HepG2 (cell line): ENCODE measurements around the gene CYP2A6. TPM values are rescaled to one million over a fixed set of nuclear protein-coding genes. Genes with fewer than 3 reads are reported as not detected.

Experiments used
- CCDC6 ChIP-seq: sonication (generic); formaldehyde crosslinking; IDR thresholded peaks from 2 replicates; pipeline ENCODE4 v1.8.1; 2022; ENCODE audit warnings: mild to moderate bottlenecking, missing genetic modification reagents, moderate library complexity
- EEA1 ChIP-seq: sonication (generic); formaldehyde crosslinking; IDR thresholded peaks from 2 replicates; pipeline ENCODE4 v1.5.1; 2020; ENCODE audit warnings: mild to moderate bottlenecking, missing genetic modification reagents, borderline replicate concordance
- HNRNPK ChIP-seq: fragments of 200-400 bp; formaldehyde crosslinking; IDR thresholded peaks from 2 replicates; pipeline ENCODE4 v1.6.1; 2018; ENCODE audit warnings: low read length, low read depth, moderate library complexity, mild to moderate bottlenecking; ENCODE audit not compliant: poor library complexity, severe bottlenecking
- HOXD1 ChIP-seq: sonication (generic); formaldehyde crosslinking; IDR thresholded peaks from 2 replicates; pipeline ENCODE4 v1.5.0; 2020; ENCODE audit warnings: missing genetic modification reagents
- REST ChIP-seq, 2 experiments: IDR thresholded peaks; 2 replicates each; pipeline ENCODE4 v1.6.1; 2011 to 2012; ENCODE audit warnings: low read length in 2 of 2, borderline replicate concordance in 1 of 2, low read depth in 1 of 2, mild to moderate bottlenecking in 1 of 2, moderate library complexity in 1 of 2
- SPEN ChIP-seq: sonication (generic); formaldehyde crosslinking; IDR thresholded peaks from 2 replicates; pipeline ENCODE4 v1.5.1; 2020; ENCODE audit warnings: low read depth, mild to moderate bottlenecking, missing genetic modification reagents
- SRSF9 ChIP-seq: fragments of 200-400 bp; formaldehyde crosslinking; IDR thresholded peaks from 2 replicates; pipeline ENCODE4 v1.6.1; 2018; ENCODE audit warnings: borderline replicate concordance, mild to moderate bottlenecking, low read depth, low read length; ENCODE audit not compliant: insufficient read depth, poor library complexity, severe bottlenecking
- THYN1 ChIP-seq: sonication (generic); formaldehyde crosslinking; IDR thresholded peaks from 2 replicates; pipeline ENCODE4 v1.8.1; 2023; ENCODE audit warnings: low read depth, mild to moderate bottlenecking, moderate library complexity, missing genetic modification reagents, borderline replicate concordance
- YEATS2 ChIP-seq: sonication (generic); formaldehyde crosslinking; IDR thresholded peaks from 2 replicates; pipeline ENCODE4 v1.4.0; 2020; ENCODE audit warnings: missing genetic modification reagents, borderline replicate concordance
- ZBTB38 ChIP-seq: sonication (generic); formaldehyde crosslinking; IDR thresholded peaks from 2 replicates; pipeline ENCODE4 v1.5.1; 2020; ENCODE audit warnings: mild to moderate bottlenecking, missing genetic modification reagents
- ZFYVE20 ChIP-seq: sonication (generic); formaldehyde crosslinking; IDR thresholded peaks from 2 replicates; pipeline ENCODE4 v1.8.0; 2023; ENCODE audit warnings: low read depth, mild to moderate bottlenecking, moderate library complexity, missing genetic modification reagents, borderline replicate concordance
- ZNF180 ChIP-seq: sonication (generic); formaldehyde crosslinking; IDR thresholded peaks from 2 replicates; pipeline ENCODE4 v1.4.0; 2020; ENCODE audit warnings: low read depth, missing genetic modification reagents, borderline replicate concordance
- ZNF207 ChIP-seq: fragments of 450-650 bp; IDR thresholded peaks from 2 replicates; pipeline ENCODE4 v1.6.1; 2016; ENCODE audit warnings: antibody characterized with exemption, borderline replicate concordance
- ZNF563 ChIP-seq: sonication (generic); formaldehyde crosslinking; IDR thresholded peaks from 2 replicates; pipeline ENCODE4 v1.8.0; 2022; ENCODE audit warnings: mild to moderate bottlenecking, moderate library complexity, missing genetic modification reagents
- ZNF564 ChIP-seq: sonication (generic); formaldehyde crosslinking; IDR thresholded peaks from 2 replicates; pipeline ENCODE4 v1.8.1; 2023; ENCODE audit warnings: mild to moderate bottlenecking, missing genetic modification reagents
- ZNF775 ChIP-seq: sonication (generic); formaldehyde crosslinking; IDR thresholded peaks from 2 replicates; pipeline ENCODE4 v1.4.0; 2020; ENCODE audit warnings: missing genetic modification reagents, mild to moderate bottlenecking, moderate library complexity, borderline replicate concordance
- polyA plus RNA-seq, 8 experiments: library from polyadenylated mRNA; depleted of rRNA in 3 of 8; stranded (reverse) in 7 of 8; unstranded in 1 of 8; fragments of >200 nt; fragmentation: Illumina TruSeq in 4 of 8; extraction: Trizol in 4 of 8; gene quantifications; 2 replicates each; pipeline versions ENCODE4 v1.2.1 to v1.2.3, GENCODE V29; 2011 to 2016; ENCODE audit warnings: low read depth in 4 of 8, missing spikeins in 1 of 8, mixed read lengths in 1 of 8; ENCODE audit not compliant: insufficient read depth in 1 of 8
- total RNA-seq, 5 experiments: library from RNA; depleted of rRNA; stranded (reverse); fragments of >200 nt; fragmentation: Illumina TruSeq; extraction: Trizol; gene quantifications; 2 replicates each; pipeline ENCODE4 v1.2.3, GENCODE V29; 2016; ENCODE audit warnings: low read depth in 1 of 5
- TF ChIP-seq, protein P1 (sequence below): sonication (generic); formaldehyde crosslinking; IDR thresholded peaks from 2 replicates; pipeline ENCODE4 v1.4.0; 2020; ENCODE audit warnings: mild to moderate bottlenecking, missing genetic modification reagents
- TF ChIP-seq, protein P2 (sequence below): sonication (generic); IDR thresholded peaks from 2 replicates; pipeline ENCODE4 v1.6.1; 2016; ENCODE audit warnings: low read depth, borderline replicate concordance
- TF ChIP-seq, protein P3 (sequence below): sonication (generic); formaldehyde crosslinking; IDR thresholded peaks from 2 replicates; pipeline ENCODE4 v1.5.0; 2020; ENCODE audit warnings: missing genetic modification reagents, mild to moderate bottlenecking, borderline replicate concordance
- TF ChIP-seq, protein P4 (sequence below): sonication (generic); formaldehyde crosslinking; IDR thresholded peaks from 2 replicates; pipeline ENCODE4 v1.4.0; 2020; ENCODE audit warnings: missing genetic modification reagents

The CYP2A6 gene
- total and polyA plus RNA-seq, 2 of the 13 experiments (the other 11 are each of a cell fraction or from before 2014, with no cell fraction given) = not detected

GRCh38 chr19:40831502-40832430 lies 18.5 kb downstream of the CYP2A6 start (continued):
- TF ChIP-seq ZNF775 (no peak), YEATS2 (CRISPR knock-in tag) (peak; percentile 51; the same call in 1 of the 2 replicates), ZFYVE20 (no peak), SRSF9 (no peak), THYN1 (CRISPR knock-in tag) (no peak), HOXD1 (CRISPR knock-in tag) (peak; percentile 83), ZNF563 (CRISPR knock-in tag) (no peak), SPEN (CRISPR knock-in tag) (no peak), ZBTB38 (CRISPR knock-in tag) (no peak), REST (IDR thresholded peaks at IDR 0.05; ENCODE audit: borderline replicate concordance in 1 of 2, low read depth in 1 of 2, low read length in 2 of 2) (peak in 1 of 2 experiments; percentile 30; a peak in 1 of 4 replicates), ZNF180 (CRISPR knock-in tag) (no peak), ZNF564 (CRISPR knock-in tag) (no peak), EEA1 (CRISPR knock-in tag) (no peak), HNRNPK (no peak), CCDC6 (CRISPR knock-in tag) (no peak; the same call in 1 of the 2 replicates), ZNF207 (no peak)
- TF ChIP-seq, protein P1, sequence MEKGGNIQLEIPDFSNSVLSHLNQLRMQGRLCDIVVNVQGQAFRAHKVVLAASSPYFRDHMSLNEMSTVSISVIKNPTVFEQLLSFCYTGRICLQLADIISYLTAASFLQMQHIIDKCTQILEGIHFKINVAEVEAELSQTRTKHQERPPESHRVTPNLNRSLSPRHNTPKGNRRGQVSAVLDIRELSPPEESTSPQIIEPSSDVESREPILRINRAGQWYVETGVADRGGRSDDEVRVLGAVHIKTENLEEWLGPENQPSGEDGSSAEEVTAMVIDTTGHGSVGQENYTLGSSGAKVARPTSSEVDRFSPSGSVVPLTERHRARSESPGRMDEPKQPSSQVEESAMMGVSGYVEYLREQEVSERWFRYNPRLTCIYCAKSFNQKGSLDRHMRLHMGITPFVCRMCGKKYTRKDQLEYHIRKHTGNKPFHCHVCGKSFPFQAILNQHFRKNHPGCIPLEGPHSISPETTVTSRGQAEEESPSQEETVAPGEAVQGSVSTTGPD (CRISPR knock-in tag) = no peak
- TF ChIP-seq, protein P2, sequence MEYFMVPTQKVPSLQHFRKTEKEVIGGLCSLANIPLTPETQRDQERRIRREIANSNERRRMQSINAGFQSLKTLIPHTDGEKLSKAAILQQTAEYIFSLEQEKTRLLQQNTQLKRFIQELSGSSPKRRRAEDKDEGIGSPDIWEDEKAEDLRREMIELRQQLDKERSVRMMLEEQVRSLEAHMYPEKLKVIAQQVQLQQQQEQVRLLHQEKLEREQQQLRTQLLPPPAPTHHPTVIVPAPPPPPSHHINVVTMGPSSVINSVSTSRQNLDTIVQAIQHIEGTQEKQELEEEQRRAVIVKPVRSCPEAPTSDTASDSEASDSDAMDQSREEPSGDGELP = peak; percentile 51; the same call in 1 of the 2 replicates
- TF ChIP-seq, protein P3, sequence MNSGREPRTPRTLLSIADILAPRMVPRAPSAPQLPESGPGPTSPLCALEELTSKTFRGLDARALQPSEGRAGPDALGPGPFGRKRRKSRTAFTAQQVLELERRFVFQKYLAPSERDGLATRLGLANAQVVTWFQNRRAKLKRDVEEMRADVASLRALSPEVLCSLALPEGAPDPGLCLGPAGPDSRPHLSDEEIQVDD (CRISPR knock-in tag) = no peak
- TF ChIP-seq, protein P4, sequence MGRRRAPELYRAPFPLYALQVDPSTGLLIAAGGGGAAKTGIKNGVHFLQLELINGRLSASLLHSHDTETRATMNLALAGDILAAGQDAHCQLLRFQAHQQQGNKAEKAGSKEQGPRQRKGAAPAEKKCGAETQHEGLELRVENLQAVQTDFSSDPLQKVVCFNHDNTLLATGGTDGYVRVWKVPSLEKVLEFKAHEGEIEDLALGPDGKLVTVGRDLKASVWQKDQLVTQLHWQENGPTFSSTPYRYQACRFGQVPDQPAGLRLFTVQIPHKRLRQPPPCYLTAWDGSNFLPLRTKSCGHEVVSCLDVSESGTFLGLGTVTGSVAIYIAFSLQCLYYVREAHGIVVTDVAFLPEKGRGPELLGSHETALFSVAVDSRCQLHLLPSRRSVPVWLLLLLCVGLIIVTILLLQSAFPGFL (CRISPR knock-in tag) = no peak
